Smooth muscle cell (in vitro differentiated cells): ENCODE measurements around the gene SLC4A2. TPM values are rescaled to one million over a fixed set of nuclear protein-coding genes. Genes with fewer than 3 reads are reported as not detected.

ENCODE experiments used
- DNase-seq: peaks from one replicate; lab custom pipeline; 2025; ENCODE audit not compliant: unreplicated experiment; lab: John Stamatoyannopoulos, UW
- H2AFZ ChIP-seq: fragments of 200-600 bp; sonication (generic); 2 replicates; pipeline ENCODE4 v1.6.0; 2016; ENCODE audit warnings: antibody characterized with exemption, low read depth, mild to moderate bottlenecking
- H3F3A ChIP-seq: fragments of 200-600 bp; sonication (generic); 2 replicates; pipeline ENCODE4 v1.6.0; 2017; ENCODE audit warnings: antibody characterized with exemption, low read depth
- H3K27ac ChIP-seq: fragments of 200-600 bp; sonication (generic); 2 replicates; pipeline ENCODE4 v1.5.1; 2016; ENCODE audit warnings: low read depth, mild to moderate bottlenecking
- H3K27me3 ChIP-seq: fragments of 200-600 bp; sonication (generic); 2 replicates; pipeline ENCODE4 v1.6.1; 2016; ENCODE audit warnings: low read depth, mild to moderate bottlenecking
- H3K36me3 ChIP-seq: fragments of 200-600 bp; sonication (generic); 2 replicates; pipeline ENCODE4 v1.5.1; 2016; ENCODE audit warnings: low read depth
- H3K4me1 ChIP-seq: fragments of 200-600 bp; sonication (generic); 2 replicates; pipeline ENCODE4 v1.5.1; 2016; ENCODE audit warnings: low read depth
- H3K4me2 ChIP-seq: fragments of 200-600 bp; sonication (generic); 2 replicates; pipeline ENCODE4 v1.6.0; 2016; ENCODE audit warnings: mild to moderate bottlenecking
- H3K4me3 ChIP-seq: fragments of 200-600 bp; sonication (generic); 2 replicates; pipeline ENCODE4 v1.5.1; 2016; ENCODE audit warnings: mild to moderate bottlenecking
- H3K79me2 ChIP-seq: fragments of 200-600 bp; sonication (generic); 2 replicates; pipeline ENCODE4 v1.6.0; 2016; ENCODE audit warnings: low read depth, mild to moderate bottlenecking
- H3K9ac ChIP-seq: fragments of 200-600 bp; sonication (generic); 2 replicates; pipeline ENCODE4 v1.6.0; 2016; ENCODE audit warnings: low read depth
- H3K9me3 ChIP-seq: fragments of 200-600 bp; sonication (generic); replicated peaks from 2 replicates; pipeline ENCODE4 v1.5.1; 2016; ENCODE audit warnings: low read depth
- H4K20me1 ChIP-seq: fragments of 200-600 bp; sonication (generic); 2 replicates; pipeline ENCODE4 v1.6.0; 2016; ENCODE audit warnings: low read depth
- CTCF ChIP-seq: fragments of 200-600 bp; sonication (generic); IDR thresholded peaks from 2 replicates; pipeline ENCODE4 v1.5.1; 2017; ENCODE audit warnings: borderline replicate concordance, mild to moderate bottlenecking, antibody characterized with exemption; ENCODE audit not compliant: insufficient read depth, poor library complexity, severe bottlenecking
- WGBS: methylation state at CpG from one replicate; pipeline ENCODE4 v1.1.7; 2016; ENCODE audit warnings: low lambda C conversion rate; 5-methylcytosine and 5-hydroxymethylcytosine counted together
- polyA plus RNA-seq: library from polyadenylated mRNA; unstranded; fragments of >200 nt; fragmentation: Nextera tagmentation; extraction: Ambion mirVana; gene quantifications from 2 replicates; pipeline ENCODE4 v1.2.1, GENCODE V29; 2016
- total RNA-seq: library from RNA; depleted of rRNA; stranded (reverse); fragments of >200 nt; gene quantifications from 2 replicates; pipeline ENCODE4 v1.2.3, GENCODE V29; 2014

Gene SLC4A2
- total and polyA plus RNA-seq, 2 experiments from 2014 or later, result 89.3 to 96.4 TPM

GRCh38 chr7:151063212-151063561 is 3.8 kb downstream of the SLC4A2 start:
- no peak for DNase-seq
- Histone ChIP-seq H3K27me3 (no peaks in the 10 kb centered on the region), H2AFZ (no peak overlapping the region), H3F3A (peaks cover 10% of the 10 kb centered on the region), H3K79me2 (peaks cover 21% of the 10 kb centered on the region), H3K4me1 (peaks cover 28% of the 10 kb centered on the region), H3K9me3 (no peaks in the 10 kb centered on the region), H3K36me3 (no peaks in the 10 kb centered on the region), H3K9ac (no peak overlapping the region), H3K4me2 (peak overlapping the region; percentile 94), H3K4me3 (peak overlapping the region; percentile 46), H4K20me1 (peaks cover 80% of the 10 kb centered on the region), H3K27ac (peak overlapping the region; percentile 95)
- 12% methylated on average over 11 of the region's 11 CpGs for WGBS
- TF ChIP-seq CTCF, result no peak

- H3K9me3 ChIP-seq, result no peaks in the 10 kb centered on the region
- H4K20me1 ChIP-seq, result peaks cover 87% of the 10 kb centered on the region
- H3K4me2 ChIP-seq, result no peak overlapping the region
- TF ChIP-seq CTCF, result no peak
- peaks cover 21% of the 10 kb centered on the region for H3K79me2 ChIP-seq
- no peak overlapping the region for H3K9ac ChIP-seq
- H3K27me3 ChIP-seq, result no peaks in the 10 kb centered on the region
- WGBS, result 94% methylated on average over 18 of the region's 18 CpGs
- peaks cover 25% of the 10 kb centered on the region for H3K4me1 ChIP-seq
- no peak overlapping the region for H2AFZ ChIP-seq
- no peak for DNase-seq
- no peaks in the 10 kb centered on the region for H3K36me3 ChIP-seq
- H3K27ac ChIP-seq, result no peak overlapping the region
- peaks cover 10% of the 10 kb centered on the region for H3F3A ChIP-seq
- no peak overlapping the region for H3K4me3 ChIP-seq
Measured at GRCh38 chr7:151064454-151064853, 5.1 kb downstream of the SLC4A2 start.

GRCh38 chr7:151064993-151065392 is 5.6 kb downstream of the SLC4A2 start:
- DNase-seq, result no peak
- H3F3A ChIP-seq, result peaks cover 10% of the 10 kb centered on the region
- no peak overlapping the region for H2AFZ ChIP-seq
- peaks cover 19% of the 10 kb centered on the region for H3K79me2 ChIP-seq
- no peak overlapping the region for H3K27ac ChIP-seq
- H3K4me3 ChIP-seq, result no peak overlapping the region
- H4K20me1 ChIP-seq, result peaks cover 92% of the 10 kb centered on the region
- no peaks in the 10 kb centered on the region for H3K27me3 ChIP-seq
- over 99% methylated on average over 5 of the region's 6 CpGs for WGBS
- no peak overlapping the region for H3K4me2 ChIP-seq
- no peak for TF ChIP-seq CTCF
- no peaks in the 10 kb centered on the region for H3K9me3 ChIP-seq
- H3K4me1 ChIP-seq, result peaks cover 25% of the 10 kb centered on the region
- no peaks in the 10 kb centered on the region for H3K36me3 ChIP-seq
- no peak overlapping the region for H3K9ac ChIP-seq

- Histone ChIP-seq H3K36me3 (no peaks in the 10 kb centered on the region), H3K9me3 (no peaks in the 10 kb centered on the region), H2AFZ (no peak overlapping the region), H3K4me1 (peaks cover 23% of the 10 kb centered on the region), H3K27ac (no peak overlapping the region), H3K79me2 (peaks cover 14% of the 10 kb centered on the region), H4K20me1 (peaks cover 90% of the 10 kb centered on the region), H3K4me3 (no peak overlapping the region), H3F3A (peaks cover 10% of the 10 kb centered on the region), H3K9ac (no peak overlapping the region), H3K4me2 (no peak overlapping the region), H3K27me3 (no peaks in the 10 kb centered on the region)
- DNase-seq, result no peak
- no peak for TF ChIP-seq CTCF
- WGBS, result 93% methylated on average over 14 of the region's 14 CpGs
Measured at GRCh38 chr7:151065516-151065915, 6.1 kb downstream of the SLC4A2 start.
